Omental fat pad (tissue), 4 donors: ENCODE results near the gene RIN3. TPM values are rescaled to one million over a fixed set of nuclear protein-coding genes. Genes with fewer than 3 reads are reported as not detected.
A peak's percentile ranks its signal among the peaks of the same experiment; 100 is the strongest.

Experiments used
- ATAC-seq: fragments of 150-250 bp; one replicate; pipeline ENCODE4 v1.9.1; 2016; ENCODE audit warnings: mild to moderate bottlenecking, moderate library complexity; ENCODE audit not compliant: low FRiP score
- DNase-seq: peaks from one replicate; pipeline ENCODE4 v3.0.0-alpha.2; 2019; ENCODE audit warnings: low spot score
- CTCF ChIP-seq, 3 donors: fragments of 450-650 bp; IDR thresholded peaks; one replicate each; pipeline ENCODE4 v1.5.1; 2016 to 2017; ENCODE audit warnings: antibody characterized with exemption in 3 of 3, mild to moderate bottlenecking in 3 of 3, moderate library complexity in 2 of 3
- total RNA-seq, 4 donors: library from RNA; depleted of rRNA; stranded (reverse); fragments of >200 nt; gene quantifications; one replicate each; pipeline ENCODE4 v1.1.0, GENCODE V29; 2016

The RIN3 gene
- total RNA-seq, 4 donors from 2014 or later: 11.6 to 36.3 (median 20.2) TPM

- no peak for ATAC-seq
- DNase-seq: no peak
- no peak for TF ChIP-seq CTCF (IDR thresholded peaks at IDR 0.05)
These were observed 175.1 kb downstream of the RIN3 start for GRCh38 chr14:92688434-92689375.

- DNase-seq (no peak), ATAC-seq (no peak)
- TF ChIP-seq CTCF (IDR thresholded peaks at IDR 0.05): no peak
These were observed 176.8 kb downstream of the RIN3 start for GRCh38 chr14:92690171-92691011.

- ATAC-seq: peak; percentile 56
- no peak for TF ChIP-seq CTCF (IDR thresholded peaks at IDR 0.05)
- no peak for DNase-seq
These were observed 179.2 kb downstream of the RIN3 start for GRCh38 chr14:92692822-92693226.

- no peak for DNase-seq
- no peak for ATAC-seq
- TF ChIP-seq CTCF (IDR thresholded peaks at IDR 0.05): no peak
These were observed 180.6 kb downstream of the RIN3 start for GRCh38 chr14:92693998-92694795.

- no peak for DNase-seq
- ATAC-seq: no peak
- TF ChIP-seq CTCF (IDR thresholded peaks at IDR 0.05): no peak
These were observed 181.2 kb downstream of the RIN3 start for GRCh38 chr14:92694807-92695206.

GRCh38 chr14:92695562-92695961 lies 182.0 kb downstream of the RIN3 start:
- TF ChIP-seq CTCF (IDR thresholded peaks at IDR 0.05): no peak
- ATAC-seq (no peak), DNase-seq (no peak)
